IMR-90 (cell line): ENCODE measurements around the gene TEAD2.

ENCODE experiments used
- CEBPB ChIP-seq: IDR thresholded peaks from 2 replicates; pipeline ENCODE4 v1.6.1; 2012; ENCODE audit warnings: low read depth, low read length, improper control_type of control experiment
- FOS ChIP-seq: fragments of 150-350 bp; IDR thresholded peaks from 2 replicates; pipeline ENCODE4 v1.6.1; 2016; ENCODE audit warnings: low read depth, low read length
- MAFK ChIP-seq: IDR thresholded peaks from 2 replicates; pipeline ENCODE4 v1.6.1; 2012; ENCODE audit warnings: low read depth, low read length, improper control_type of control experiment
- POLR2A ChIP-seq: IDR thresholded peaks from 2 replicates; pipeline ENCODE4 v1.6.1; 2012; ENCODE audit warnings: mild to moderate bottlenecking, low read depth, low read length
- RAD21 ChIP-seq: IDR thresholded peaks from 2 replicates; pipeline ENCODE4 v1.6.1; 2012; ENCODE audit warnings: low read length, improper control_type of control experiment
- RCOR1 ChIP-seq: IDR thresholded peaks from 2 replicates; pipeline ENCODE4 v1.6.1; 2012; ENCODE audit warnings: mild to moderate bottlenecking, low read length, improper control_type of control experiment; ENCODE audit not compliant: insufficient replicate concordance
- RFX5 ChIP-seq: IDR thresholded peaks from 2 replicates; pipeline ENCODE4 v1.8.0; 2012; ENCODE audit warnings: low read depth, mild to moderate bottlenecking, low read length, moderate library complexity
- TF ChIP-seq, protein P1 (sequence below): conservative IDR thresholded peaks from 2 replicates; pipeline ENCODE4 v1.5.1; 2012; ENCODE audit warnings: mild to moderate bottlenecking, low read depth, low read length, improper control_type of control experiment
- TF ChIP-seq, protein P2 (sequence below): fragments of 150-350 bp; IDR thresholded peaks from 2 replicates; pipeline ENCODE4 v1.6.1; 2017; ENCODE audit warnings: mild to moderate bottlenecking, antibody characterized with exemption, low read length, low read depth

DNA sequence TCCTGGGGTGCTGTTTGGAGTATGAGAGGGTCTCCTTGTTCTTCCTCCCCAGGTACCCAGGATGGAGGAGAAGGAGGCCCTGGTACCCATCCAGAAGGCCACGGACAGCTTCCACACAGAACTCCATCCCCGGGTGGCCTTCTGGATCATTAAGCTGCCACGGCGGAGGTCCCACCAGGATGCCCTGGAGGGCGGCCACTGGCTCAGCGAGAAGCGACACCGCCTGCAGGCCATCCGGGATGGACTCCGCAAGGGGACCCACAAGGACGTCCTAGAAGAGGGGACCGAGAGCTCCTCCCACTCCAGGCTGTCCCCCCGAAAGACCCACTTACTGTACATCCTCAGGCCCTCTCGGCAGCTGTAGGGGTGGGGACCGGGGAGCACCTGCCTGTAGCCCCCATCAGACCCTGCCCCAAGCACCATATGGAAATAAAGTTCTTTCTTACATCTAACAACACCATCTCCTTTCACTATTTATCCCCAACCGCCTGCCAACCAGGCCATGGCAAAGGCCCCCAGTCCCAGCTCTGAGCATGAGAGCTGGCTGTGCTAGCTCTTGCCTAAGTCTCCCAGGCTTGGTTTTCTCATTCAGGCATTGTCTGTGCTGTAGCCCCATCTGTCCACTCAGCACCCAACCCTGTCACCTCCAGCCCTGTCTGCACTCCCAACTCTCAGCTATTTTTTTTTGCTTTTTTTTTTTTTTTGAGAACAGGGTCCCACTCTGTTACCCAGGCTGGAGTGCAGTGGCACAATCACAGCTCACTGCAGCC lies 12.6 kb upstream of the TEAD2 start:
- TF ChIP-seq, protein P1, sequence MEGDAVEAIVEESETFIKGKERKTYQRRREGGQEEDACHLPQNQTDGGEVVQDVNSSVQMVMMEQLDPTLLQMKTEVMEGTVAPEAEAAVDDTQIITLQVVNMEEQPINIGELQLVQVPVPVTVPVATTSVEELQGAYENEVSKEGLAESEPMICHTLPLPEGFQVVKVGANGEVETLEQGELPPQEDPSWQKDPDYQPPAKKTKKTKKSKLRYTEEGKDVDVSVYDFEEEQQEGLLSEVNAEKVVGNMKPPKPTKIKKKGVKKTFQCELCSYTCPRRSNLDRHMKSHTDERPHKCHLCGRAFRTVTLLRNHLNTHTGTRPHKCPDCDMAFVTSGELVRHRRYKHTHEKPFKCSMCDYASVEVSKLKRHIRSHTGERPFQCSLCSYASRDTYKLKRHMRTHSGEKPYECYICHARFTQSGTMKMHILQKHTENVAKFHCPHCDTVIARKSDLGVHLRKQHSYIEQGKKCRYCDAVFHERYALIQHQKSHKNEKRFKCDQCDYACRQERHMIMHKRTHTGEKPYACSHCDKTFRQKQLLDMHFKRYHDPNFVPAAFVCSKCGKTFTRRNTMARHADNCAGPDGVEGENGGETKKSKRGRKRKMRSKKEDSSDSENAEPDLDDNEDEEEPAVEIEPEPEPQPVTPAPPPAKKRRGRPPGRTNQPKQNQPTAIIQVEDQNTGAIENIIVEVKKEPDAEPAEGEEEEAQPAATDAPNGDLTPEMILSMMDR: no peak
- TF ChIP-seq RFX5 (no peak), CEBPB (no peak), RAD21 (no peak), FOS (no peak), MAFK (no peak), RCOR1 (no peak), POLR2A (no peak)
- TF ChIP-seq, protein P2, sequence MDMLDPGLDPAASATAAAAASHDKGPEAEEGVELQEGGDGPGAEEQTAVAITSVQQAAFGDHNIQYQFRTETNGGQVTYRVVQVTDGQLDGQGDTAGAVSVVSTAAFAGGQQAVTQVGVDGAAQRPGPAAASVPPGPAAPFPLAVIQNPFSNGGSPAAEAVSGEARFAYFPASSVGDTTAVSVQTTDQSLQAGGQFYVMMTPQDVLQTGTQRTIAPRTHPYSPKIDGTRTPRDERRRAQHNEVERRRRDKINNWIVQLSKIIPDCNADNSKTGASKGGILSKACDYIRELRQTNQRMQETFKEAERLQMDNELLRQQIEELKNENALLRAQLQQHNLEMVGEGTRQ: no peak
